ENCODE data around the gene YTHDC2. TPM values are rescaled to one million over a fixed set of nuclear protein-coding genes. Genes with fewer than 3 reads are reported as not detected.

Gene YTHDC2
- total RNA-seq, 4 donors from 2014 or later = 12.4 to 33.4 (median 23.7) TPM

DNA sequence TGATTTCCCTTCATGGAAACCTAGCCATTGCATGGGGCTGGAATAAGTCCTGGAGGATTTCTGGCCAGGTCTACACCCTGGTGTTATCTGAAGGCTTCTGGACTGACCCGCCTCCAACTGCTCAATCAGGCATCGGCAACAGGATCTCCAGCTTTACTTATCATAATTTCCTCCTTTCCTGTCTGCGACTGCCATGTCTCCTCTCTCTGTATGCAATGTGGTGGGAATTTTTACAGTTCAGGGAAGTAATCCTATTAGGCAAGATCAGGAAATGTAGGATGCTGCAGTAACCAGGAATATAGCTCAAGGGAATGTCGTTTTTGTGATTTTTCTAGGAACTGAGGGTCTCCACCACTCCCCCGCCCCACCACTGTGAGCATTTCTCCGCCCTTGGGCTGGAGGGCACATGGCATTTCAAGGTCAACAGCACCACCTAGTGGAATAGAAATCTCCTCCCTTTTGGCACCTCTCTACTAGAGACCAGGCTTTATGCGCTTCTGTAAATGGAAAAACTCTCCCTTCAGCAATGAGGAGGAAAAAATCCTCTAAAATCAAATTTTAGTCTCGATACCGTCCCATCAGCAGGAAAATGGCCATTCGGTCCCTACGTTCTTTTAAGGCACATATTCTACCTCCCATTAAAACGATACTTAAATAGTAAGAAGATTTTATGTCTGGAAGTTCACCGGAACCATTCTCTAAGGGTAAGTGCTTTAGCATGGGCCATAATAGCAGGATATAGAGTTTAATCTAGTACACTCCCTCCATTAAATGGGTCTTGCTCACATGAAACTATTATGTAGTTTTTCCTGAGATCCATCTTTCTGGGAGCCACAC, 93.0 kb downstream of the YTHDC2 start:
- TF ChIP-seq POLR2A (IDR thresholded peaks at IDR 0.05) = no peak
- TF ChIP-seq, protein P1, sequence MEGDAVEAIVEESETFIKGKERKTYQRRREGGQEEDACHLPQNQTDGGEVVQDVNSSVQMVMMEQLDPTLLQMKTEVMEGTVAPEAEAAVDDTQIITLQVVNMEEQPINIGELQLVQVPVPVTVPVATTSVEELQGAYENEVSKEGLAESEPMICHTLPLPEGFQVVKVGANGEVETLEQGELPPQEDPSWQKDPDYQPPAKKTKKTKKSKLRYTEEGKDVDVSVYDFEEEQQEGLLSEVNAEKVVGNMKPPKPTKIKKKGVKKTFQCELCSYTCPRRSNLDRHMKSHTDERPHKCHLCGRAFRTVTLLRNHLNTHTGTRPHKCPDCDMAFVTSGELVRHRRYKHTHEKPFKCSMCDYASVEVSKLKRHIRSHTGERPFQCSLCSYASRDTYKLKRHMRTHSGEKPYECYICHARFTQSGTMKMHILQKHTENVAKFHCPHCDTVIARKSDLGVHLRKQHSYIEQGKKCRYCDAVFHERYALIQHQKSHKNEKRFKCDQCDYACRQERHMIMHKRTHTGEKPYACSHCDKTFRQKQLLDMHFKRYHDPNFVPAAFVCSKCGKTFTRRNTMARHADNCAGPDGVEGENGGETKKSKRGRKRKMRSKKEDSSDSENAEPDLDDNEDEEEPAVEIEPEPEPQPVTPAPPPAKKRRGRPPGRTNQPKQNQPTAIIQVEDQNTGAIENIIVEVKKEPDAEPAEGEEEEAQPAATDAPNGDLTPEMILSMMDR (IDR thresholded peaks at IDR 0.05) = peak; percentile 57 to 78 (median 66)
- no peaks in the 10 kb centered on the region for H3K9me3 ChIP-seq
- H3K4me3 ChIP-seq = no peak overlapping the region
- peaks cover 0 to 5% (median 0%) of the 10 kb centered on the region in 3 donors for H3K4me1 ChIP-seq
- 33 to 43% methylated on average over 12 to 13 of the region's 13 CpGs for WGBS, 2 donors
- no peaks in the 10 kb centered on the region for H3K36me3 ChIP-seq
- no peak overlapping the region for H3K27ac ChIP-seq
- peaks cover 0 to 19% (median 0%) of the 10 kb centered on the region in 4 donors for H3K27me3 ChIP-seq
- intact Hi-C loops (cut with DNase I) = no loop called here
- DNase-seq = no peak

DNA sequence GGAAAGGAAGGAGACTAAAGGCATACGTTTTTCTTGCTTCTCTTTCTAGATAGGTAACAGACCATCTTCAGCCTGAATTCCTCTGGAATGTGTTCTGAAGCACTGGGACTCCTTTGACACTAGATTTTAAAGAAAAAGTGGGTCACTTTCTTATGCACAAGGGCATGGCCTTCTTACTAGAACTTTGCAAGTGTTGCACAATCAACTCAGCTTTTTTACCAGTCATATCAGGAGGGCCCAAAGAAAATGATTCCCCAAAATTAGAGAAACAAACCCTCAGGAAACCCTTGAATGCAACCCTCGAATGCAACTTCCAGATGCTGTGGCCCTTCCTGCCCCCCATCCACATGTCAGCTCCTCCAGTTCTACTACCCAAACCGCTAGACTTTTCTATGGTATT, 93.9 kb downstream of the YTHDC2 start:
- no peak overlapping the region for H3K27ac ChIP-seq
- no peak overlapping the region for H3K4me3 ChIP-seq
- peaks cover 0 to 5% (median 0%) of the 10 kb centered on the region in 3 donors for H3K4me1 ChIP-seq
- intact Hi-C loops (cut with DNase I) = no loop called here
- H3K36me3 ChIP-seq = no peaks in the 10 kb centered on the region
- TF ChIP-seq, protein P1 (IDR thresholded peaks at IDR 0.05) = no peak
- no peak for TF ChIP-seq POLR2A (IDR thresholded peaks at IDR 0.05)
- H3K9me3 ChIP-seq = no peaks in the 10 kb centered on the region
- H3K27me3 ChIP-seq = peaks cover 0 to 22% (median 0%) of the 10 kb centered on the region in 4 donors
- no peak for DNase-seq
- 60 to 64% methylated on average over 3 of the region's 3 CpGs for WGBS, 2 donors

DNA sequence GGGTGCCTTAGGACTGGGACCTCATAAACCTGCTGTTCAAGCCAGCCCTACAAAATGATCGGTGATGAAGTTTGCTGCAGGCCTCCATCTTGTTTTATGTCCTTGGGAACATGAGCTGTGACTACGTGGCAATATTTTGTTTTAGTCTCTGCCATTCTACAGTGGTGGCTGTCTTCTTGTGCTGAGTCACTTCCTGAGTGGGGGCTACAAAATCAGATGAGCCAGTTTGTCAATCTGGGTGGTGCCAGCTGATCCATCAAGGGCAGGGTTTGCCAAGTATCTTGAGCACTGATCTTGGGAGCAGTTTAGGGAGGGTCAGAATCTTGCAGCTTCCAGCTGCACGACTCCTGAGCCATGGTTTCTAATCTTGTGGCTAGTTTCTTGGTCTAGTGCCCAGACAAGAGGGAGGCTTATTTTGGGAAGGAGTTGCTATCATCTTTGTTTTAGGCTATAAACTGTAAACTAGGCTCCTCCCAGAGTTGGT, 94.7 kb downstream of the YTHDC2 start:
- Histone ChIP-seq H3K4me3 (no peak overlapping the region), H3K27me3 (peaks cover 0 to 30% (median 0%) of the 10 kb centered on the region in 4 donors), H3K9me3 (no peaks in the 10 kb centered on the region), H3K4me1 (peaks cover 0 to 5% (median 0%) of the 10 kb centered on the region in 3 donors), H3K36me3 (no peaks in the 10 kb centered on the region), H3K27ac (no peak overlapping the region)
- DNase-seq = no peak
- 48 to 51% methylated on average over 2 to 3 of the region's 3 CpGs for WGBS, 2 donors
- intact Hi-C loops (cut with DNase I) = no loop called here
- TF ChIP-seq, protein P1 (IDR thresholded peaks at IDR 0.05) = no peak
- no peak for TF ChIP-seq POLR2A (IDR thresholded peaks at IDR 0.05)

DNA sequence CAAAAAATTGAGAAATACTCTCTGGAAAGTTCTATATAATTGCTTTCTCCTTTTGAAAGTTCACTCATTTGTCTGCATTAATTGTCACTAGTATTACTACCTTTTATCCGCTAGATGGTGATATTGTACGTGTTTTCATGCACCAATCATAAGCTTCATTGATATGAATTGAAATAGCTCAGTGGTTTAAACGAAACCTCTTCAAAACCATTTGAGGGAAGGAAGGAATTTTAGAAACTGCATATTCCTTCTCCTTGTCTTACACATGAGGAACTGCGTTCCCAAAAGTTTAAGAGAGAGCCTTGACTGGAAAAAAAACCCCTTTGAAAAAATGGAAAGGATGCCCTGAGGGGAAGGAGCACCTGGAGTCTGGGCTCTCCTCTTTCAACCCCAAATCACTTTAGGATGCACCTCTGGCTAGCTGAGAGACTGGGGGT, 98.6 kb downstream of the YTHDC2 start:
- intact Hi-C loops (cut with DNase I) = no loop called here
- Histone ChIP-seq H3K36me3 (no peaks in the 10 kb centered on the region), H3K4me3 (no peak overlapping the region), H3K27ac (no peak overlapping the region), H3K9me3 (no peaks in the 10 kb centered on the region), H3K27me3 (peaks cover 0 to 12% (median 0%) of the 10 kb centered on the region in 4 donors), H3K4me1 (no peaks in the 10 kb centered on the region)
- no peak for DNase-seq
- WGBS, 2 donors = 0% methylated on average over 4 of the region's 4 CpGs
- TF ChIP-seq, protein P1 (IDR thresholded peaks at IDR 0.05) = peak; percentile 14 to 73 (median 62)
- TF ChIP-seq POLR2A (IDR thresholded peaks at IDR 0.05) = no peak

DNA sequence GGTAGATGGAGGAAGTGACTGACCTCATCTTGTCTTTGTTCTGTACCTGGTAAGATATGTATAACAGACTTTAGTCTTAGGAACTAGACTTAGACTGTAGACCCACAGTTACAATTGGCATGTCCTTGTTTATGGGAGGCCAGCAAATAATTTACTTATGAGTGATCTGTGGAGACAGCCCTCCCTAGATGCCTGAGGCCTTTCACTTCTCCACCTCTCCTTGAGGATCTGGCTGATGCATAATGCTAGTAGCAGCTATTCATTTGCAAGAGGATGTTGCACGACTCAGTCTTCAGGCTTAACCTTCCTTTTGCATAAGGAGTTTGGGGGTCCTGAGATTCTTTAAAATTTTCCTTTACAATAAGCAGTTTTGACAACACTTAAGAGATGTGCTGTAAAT, 100.7 kb downstream of the YTHDC2 start:
- WGBS, 2 donors = 30 to 69% methylated on average over 1 of the region's 1 CpG
- Histone ChIP-seq H3K4me3 (no peak overlapping the region), H3K9me3 (no peaks in the 10 kb centered on the region), H3K27ac (no peak overlapping the region), H3K36me3 (no peaks in the 10 kb centered on the region), H3K27me3 (peaks cover 0 to 12% (median 0%) of the 10 kb centered on the region in 4 donors), H3K4me1 (no peaks in the 10 kb centered on the region)
- no peak for TF ChIP-seq POLR2A (IDR thresholded peaks at IDR 0.05)
- TF ChIP-seq, protein P1 (IDR thresholded peaks at IDR 0.05) = no peak
- DNase-seq = no peak
- intact Hi-C loops (cut with DNase I) = no loop called here

Data from esophagus squamous epithelium (tissue), 5 donors.